Epithelial cell of proximal tubule (primary cell): ENCODE data around the gene CCL27. TPM values are rescaled to one million over a fixed set of nuclear protein-coding genes. Genes with fewer than 3 reads are reported as not detected.
A peak's percentile ranks its signal among the peaks of the same experiment; 100 is the strongest.

Source experiments
- DNase-seq: peaks from one replicate; pipeline ENCODE4 v3.0.0-alpha.2; 2011; ENCODE audit warnings: low read depth
- H3K4me3 ChIP-seq: 2 replicates; pipeline ENCODE4 v1.5.1; 2011; ENCODE audit warnings: low read depth, mild to moderate bottlenecking, low read length
- CTCF ChIP-seq: conservative IDR thresholded peaks from 2 replicates; pipeline ENCODE4 v1.5.1; 2012; ENCODE audit warnings: low read depth, mild to moderate bottlenecking, low read length
- total RNA-seq: library from RNA; depleted of rRNA; stranded (reverse); fragments of >200 nt; gene quantifications from 2 replicates; pipeline ENCODE4 v1.2.3, GENCODE V29; 2015

CCL27 gene
- total RNA-seq = not detected in 2 replicates

GRCh38 chr9:34662526-34663302 is at the start of gene CCL27:
Gene CCL27, minus strand, starts transcription at chr9:34662657. Its CDS starts 24 bp downstream, at chr9:34662633.
- no peak for TF ChIP-seq CTCF
- no peak within 1 kb of the TSS for H3K4me3 ChIP-seq
- DNase-seq = no peak

GRCh38 chr9:34712140-34712539 is 49.7 kb upstream of the CCL27 start:
- no peak for TF ChIP-seq CTCF
- DNase-seq = no peak
- H3K4me3 ChIP-seq = no peak overlapping the region

- TF ChIP-seq CTCF = no peak
- DNase-seq = no peak
- H3K4me3 ChIP-seq = no peak within 1 kb of the TSS
These were observed 47.6 kb upstream of the CCL27 start, which contains the start of gene CCL21 for GRCh38 chr9:34710023-34710422. Gene CCL21, minus strand, starts transcription at chr9:34710136. Its CDS starts 70 bp downstream, at chr9:34710066.

GRCh38 chr9:34709196-34709978 is 46.9 kb upstream of the CCL27 start:
- DNase-seq = no peak
- H3K4me3 ChIP-seq = no peak overlapping the region
- TF ChIP-seq CTCF = no peak

GRCh38 chr9:34707130-34707529 is 44.7 kb upstream of the CCL27 start:
- no peak overlapping the region for H3K4me3 ChIP-seq
- DNase-seq = no peak
- TF ChIP-seq CTCF = no peak

GRCh38 chr9:34701769-34702736 is 39.6 kb upstream of the CCL27 start:
- peak; percentile 37 for DNase-seq
- peak overlapping the region; percentile 65 for H3K4me3 ChIP-seq
- peak; percentile 98 for TF ChIP-seq CTCF
